Endothelial cell of umbilical vein (primary cell): Measurements from ENCODE around the gene TENM4. TPM values are rescaled to one million over a fixed set of nuclear protein-coding genes. Genes with fewer than 3 reads are reported as not detected.

Source experiments
- BruUV-seq: library from RNA; stranded (reverse); fragments of 400-500 nt; replicated peaks from 2 replicates; lab custom pipeline; 2021; lab: Mats Ljungman, UMichigan
- CTCF ChIA-PET: fragments of 300-600, 350-600 bp; sonication (Branson Sonifier 250); formaldehyde crosslinking; loops from one replicate; lab custom pipeline; 2021; ENCODE audit warnings: antibody characterized with exemption, inconsistent platforms; lab: Charles Lee
- POLR2A ChIA-PET: fragments of 300-600, 350-600 bp; sonication (Branson Sonifier 250); formaldehyde crosslinking; loops from one replicate; lab custom pipeline; 2021; ENCODE audit warnings: antibody characterized with exemption, inconsistent platforms; lab: Charles Lee
- DNase-seq: peaks from one replicate; pipeline ENCODE4 v3.0.0-alpha.2; 2011; ENCODE audit warnings: low read depth, low spot score
- FAIRE-seq: peaks from 2 replicates; lab custom pipeline; 2011; peaks lifted over from hg19 to GRCh38; lab: Jason Lieb, UNC
- H2AFZ ChIP-seq: 2 replicates; pipeline ENCODE4 v1.6.0; 2012; ENCODE audit warnings: low read depth, low read length, control low read depth, inconsistent platforms
- H3K27ac ChIP-seq: 2 replicates; pipeline ENCODE4 v1.5.1; 2011; ENCODE audit warnings: low read depth, mild to moderate bottlenecking, control low read depth, low read length, moderate library complexity; ENCODE audit not compliant: insufficient read depth
- H3K27me3 ChIP-seq, 2 experiments: 2 replicates each; pipeline versions ENCODE4 v1.6.0 to v1.6.1; 2011; ENCODE audit warnings: low read length in 2 of 2, mixed read lengths in 1 of 2; ENCODE audit not compliant: control insufficient read depth in 2 of 2, insufficient read depth in 2 of 2
- H3K36me3 ChIP-seq, 2 experiments: 2 replicates in 1 of 2; 3 replicates in 1 of 2; pipeline ENCODE4 v1.5.1; 2011; ENCODE audit warnings: low read length in 2 of 2, mild to moderate bottlenecking in 1 of 2, moderate library complexity in 1 of 2; ENCODE audit not compliant: control insufficient read depth in 2 of 2, insufficient read depth in 2 of 2; ENCODE audit errors: extremely low read depth in 1 of 2
- H3K4me1 ChIP-seq: 3 replicates; pipeline ENCODE4 v1.5.1; 2011; ENCODE audit warnings: mild to moderate bottlenecking, low read length; ENCODE audit not compliant: control insufficient read depth, insufficient read depth; ENCODE audit errors: extremely low read depth
- H3K4me2 ChIP-seq: 2 replicates; pipeline ENCODE4 v1.6.1; 2011; ENCODE audit warnings: low read length, control low read depth, mixed read lengths; ENCODE audit not compliant: insufficient read depth
- H3K4me3 ChIP-seq, 3 experiments: fragments of 200-600 bp in 1 of 3; sonication (generic), shearing (Covaris generic) in 1 of 3; replicated peaks in 1 of 3; 2 replicates each; pipeline ENCODE4 v1.5.1; 2011 to 2016; ENCODE audit warnings: control low read depth in 3 of 3, low read length in 3 of 3, mild to moderate bottlenecking in 2 of 3, inconsistent platforms in 1 of 3, low read depth in 1 of 3, moderate library complexity in 1 of 3; ENCODE audit not compliant: insufficient read depth in 1 of 3
- H3K79me2 ChIP-seq: 2 replicates; pipeline ENCODE4 v1.6.0; 2012; ENCODE audit warnings: low read length, inconsistent platforms; ENCODE audit not compliant: control insufficient read depth, insufficient read depth
- H3K9ac ChIP-seq: replicated peaks from 2 replicates; pipeline ENCODE3; 2011; ENCODE audit warnings: low read length, control low read depth; ENCODE audit not compliant: insufficient read depth; ENCODE audit errors: extremely low read depth
- H3K9me1 ChIP-seq: replicated peaks from 3 replicates; pipeline ENCODE4 v1.6.0; 2011; ENCODE audit warnings: mild to moderate bottlenecking, low read length; ENCODE audit not compliant: control insufficient read depth, insufficient read depth; ENCODE audit errors: extremely low read depth
- H3K9me3 ChIP-seq: replicated peaks from 2 replicates; pipeline ENCODE4 v1.5.1; 2012; ENCODE audit warnings: low read length, inconsistent platforms; ENCODE audit not compliant: control insufficient read depth, insufficient read depth
- H4K20me1 ChIP-seq: replicated peaks from 2 replicates; pipeline ENCODE3; 2011; ENCODE audit warnings: mild to moderate bottlenecking, low read length; ENCODE audit not compliant: control insufficient read depth, insufficient read depth; ENCODE audit errors: extremely low read depth
- EZH2 ChIP-seq: IDR thresholded peaks from 2 replicates; pipeline ENCODE4 v1.6.1; 2012; ENCODE audit warnings: borderline replicate concordance, low read depth, mild to moderate bottlenecking, moderate library complexity, low read length, inconsistent platforms; ENCODE audit not compliant: severe bottlenecking
- FOS ChIP-seq: IDR thresholded peaks from 2 replicates; pipeline ENCODE4 v1.6.1; 2011; ENCODE audit warnings: mild to moderate bottlenecking, low read length, moderate library complexity, borderline replicate concordance; ENCODE audit not compliant: insufficient read depth
- GATA2 ChIP-seq: IDR thresholded peaks from 2 replicates; pipeline ENCODE4 v1.7.0; 2011; ENCODE audit warnings: low read depth, mild to moderate bottlenecking, moderate library complexity, mixed read lengths, low read length; ENCODE audit not compliant: insufficient read length, insufficient read depth
- JUN ChIP-seq: IDR thresholded peaks from 2 replicates; pipeline ENCODE4 v1.6.1; 2011; ENCODE audit warnings: borderline replicate concordance, low read depth; ENCODE audit not compliant: insufficient read length, insufficient read depth
- MYC ChIP-seq: IDR thresholded peaks from one replicate; pipeline ENCODE4 v1.6.1; 2011; ENCODE audit warnings: mild to moderate bottlenecking, low read depth, low read length
- POLR2A ChIP-seq: IDR thresholded peaks from 2 replicates; pipeline ENCODE4 v1.6.1; 2012; ENCODE audit warnings: low read depth, mild to moderate bottlenecking, control low read depth, low read length
- POLR2AphosphoS5 ChIP-seq: IDR thresholded peaks from 2 replicates; pipeline ENCODE4 v1.6.1; 2012; ENCODE audit warnings: low read depth, mild to moderate bottlenecking, control low read depth, low read length, moderate library complexity; ENCODE audit not compliant: insufficient read depth
- dilution Hi-C: fragments of 300-500 bp; cut with MboI; formaldehyde crosslinking; loops from one replicate; pipeline ENCODE4 v1.15.0; 2019; ENCODE audit warnings: low sequenced_read_pairs; ENCODE audit not compliant: extremely low pct_ligation_motif_present
- intact Hi-C: fragments of 100-400 bp; cut with micrococcal nuclease; formaldehyde crosslinking; loops from one replicate; pipeline ENCODE4 v1.10.0; 2022
- polyA plus RNA-seq, 4 experiments: library from polyadenylated mRNA; depleted of rRNA in 3 of 4; stranded (reverse) in 3 of 4; unstranded in 1 of 4; fragments of >200 nt; gene quantifications; 2 replicates each; pipeline versions ENCODE4 v1.2.1 to v1.2.3, GENCODE V29; 2011 to 2012; ENCODE audit warnings: missing spikeins in 1 of 4
- total RNA-seq: library from RNA; stranded (reverse); gene quantifications from 2 replicates; pipeline ENCODE4 v1.2.3, GENCODE V29; 2021
- TF ChIP-seq, protein P1 (sequence below), 2 donors: IDR thresholded peaks; 1 replicate in 1 of 2; 2 replicates in 1 of 2; pipeline ENCODE4 v1.5.1; 2011; ENCODE audit warnings: low read length in 2 of 2, mild to moderate bottlenecking in 2 of 2, moderate library complexity in 2 of 2, control low read depth in 1 of 2, inconsistent platforms in 1 of 2, low read depth in 1 of 2; ENCODE audit not compliant: insufficient read depth in 1 of 2; ENCODE audit errors: extremely low read depth in 1 of 2
- TF ChIP-seq, protein P2 (sequence below): IDR thresholded peaks from 2 replicates; pipeline ENCODE4 v1.6.1; 2011; ENCODE audit not compliant: insufficient read depth, insufficient read length

TENM4 gene
- total and polyA plus RNA-seq, 2 donors (not counting 3 experiments of a cell fraction or from before 2014, with no cell fraction given), result 0.06 to 0.27 TPM

GRCh38 chr11:79090191-79090705, 350.6 kb downstream of the TENM4 start:
- intact Hi-C loops (no loop called here), dilution Hi-C loops (no loop called here)
- Histone ChIP-seq H3K4me2 (no peak overlapping the region), H3K27ac (no peak overlapping the region), H4K20me1 (no peaks in the 10 kb centered on the region), H3K36me3 (no peaks in the 10 kb centered on the region), H3K79me2 (no peaks in the 10 kb centered on the region), H3K27me3 (no peaks in the 10 kb centered on the region), H3K4me1 (peaks cover 20% of the 10 kb centered on the region), H3K9me3 (no peaks in the 10 kb centered on the region), H3K4me3 (no peak overlapping the region), H3K9ac (no peak overlapping the region), H3K9me1 (no peaks in the 10 kb centered on the region), H2AFZ (no peak overlapping the region)
- POLR2A ChIA-PET, result no interaction called here
- BruUV-seq, result no TSS peak
- no peak for TF ChIP-seq MYC
- TF ChIP-seq FOS, result no peak
- TF ChIP-seq, protein P1, sequence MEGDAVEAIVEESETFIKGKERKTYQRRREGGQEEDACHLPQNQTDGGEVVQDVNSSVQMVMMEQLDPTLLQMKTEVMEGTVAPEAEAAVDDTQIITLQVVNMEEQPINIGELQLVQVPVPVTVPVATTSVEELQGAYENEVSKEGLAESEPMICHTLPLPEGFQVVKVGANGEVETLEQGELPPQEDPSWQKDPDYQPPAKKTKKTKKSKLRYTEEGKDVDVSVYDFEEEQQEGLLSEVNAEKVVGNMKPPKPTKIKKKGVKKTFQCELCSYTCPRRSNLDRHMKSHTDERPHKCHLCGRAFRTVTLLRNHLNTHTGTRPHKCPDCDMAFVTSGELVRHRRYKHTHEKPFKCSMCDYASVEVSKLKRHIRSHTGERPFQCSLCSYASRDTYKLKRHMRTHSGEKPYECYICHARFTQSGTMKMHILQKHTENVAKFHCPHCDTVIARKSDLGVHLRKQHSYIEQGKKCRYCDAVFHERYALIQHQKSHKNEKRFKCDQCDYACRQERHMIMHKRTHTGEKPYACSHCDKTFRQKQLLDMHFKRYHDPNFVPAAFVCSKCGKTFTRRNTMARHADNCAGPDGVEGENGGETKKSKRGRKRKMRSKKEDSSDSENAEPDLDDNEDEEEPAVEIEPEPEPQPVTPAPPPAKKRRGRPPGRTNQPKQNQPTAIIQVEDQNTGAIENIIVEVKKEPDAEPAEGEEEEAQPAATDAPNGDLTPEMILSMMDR (IDR thresholded peaks at IDR 0.05; ENCODE audit: extremely low read depth in 1 of 2, insufficient read depth in 1 of 2, low read depth in 1 of 2, low read length in 2 of 2), result no peak
- TF ChIP-seq POLR2A, result no peak
- no peak for TF ChIP-seq GATA2
- TF ChIP-seq EZH2, result no peak
- no peak for TF ChIP-seq POLR2AphosphoS5
- TF ChIP-seq, protein P2, sequence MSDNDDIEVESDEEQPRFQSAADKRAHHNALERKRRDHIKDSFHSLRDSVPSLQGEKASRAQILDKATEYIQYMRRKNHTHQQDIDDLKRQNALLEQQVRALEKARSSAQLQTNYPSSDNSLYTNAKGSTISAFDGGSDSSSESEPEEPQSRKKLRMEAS, result no peak
- TF ChIP-seq JUN, result no peak
- CTCF ChIA-PET, result interaction anchor here (6.7 kb wide), 1 partner anchor 10 kb away, joined by 81 read pairs; no protein-coding TSS in a partner anchor
- DNase-seq (no peak), FAIRE-seq (no peak)
